SU-DHL-6 (cell line): ENCODE data around the gene KRT80.

Source experiments
- H2AFZ ChIP-seq: fragments of 200-600 bp; sonication (generic); 2 replicates; pipeline ENCODE4 v1.6.1; 2014; ENCODE audit warnings: low read depth, mild to moderate bottlenecking, moderate library complexity, mixed read lengths, antibody characterized with exemption, low read length; ENCODE audit not compliant: severe bottlenecking
- H3F3A ChIP-seq: fragments of 200-600 bp; shearing (Covaris generic); 2 replicates; pipeline ENCODE4 v1.6.0; 2016; ENCODE audit warnings: antibody characterized with exemption, mild to moderate bottlenecking; ENCODE audit not compliant: insufficient read depth
- H3K27ac ChIP-seq: fragments of 200-600 bp; sonication (generic); 2 replicates; pipeline ENCODE4 v1.5.1; 2016; ENCODE audit warnings: low read depth, mild to moderate bottlenecking, low read length, moderate library complexity, mixed read lengths
- H3K27me3 ChIP-seq: fragments of 200-600 bp; sonication (generic), shearing (Covaris generic); 2 replicates; pipeline ENCODE4 v1.6.0; 2014; ENCODE audit warnings: mild to moderate bottlenecking, low read length
- H3K36me3 ChIP-seq: fragments of 200-600 bp; sonication (generic); 2 replicates; pipeline ENCODE4 v1.6.1; 2014; ENCODE audit warnings: mild to moderate bottlenecking, low read length, mixed read lengths
- H3K4me2 ChIP-seq: fragments of 300-600, 200-600 bp; shearing (Covaris generic), sonication (generic); 2 replicates; pipeline ENCODE4 v1.6.0; 2014; ENCODE audit warnings: low read length, low read depth, mild to moderate bottlenecking; ENCODE audit not compliant: poor library complexity, severe bottlenecking
- H3K4me3 ChIP-seq: fragments of 200-600 bp; sonication (generic); 2 replicates; pipeline ENCODE4 v1.5.1; 2014; ENCODE audit warnings: antibody characterized with exemption, low read length, mild to moderate bottlenecking, mixed read lengths; ENCODE audit not compliant: insufficient read depth, poor library complexity, severe bottlenecking
- H3K79me2 ChIP-seq: fragments of 200-600 bp; sonication (generic); 2 replicates; pipeline ENCODE4 v1.6.1; 2014; ENCODE audit warnings: mild to moderate bottlenecking, low read length, moderate library complexity; ENCODE audit not compliant: insufficient read depth
- H3K9ac ChIP-seq: fragments of 200-600 bp; sonication (generic); 2 replicates; pipeline ENCODE4 v1.7.0; 2014; ENCODE audit warnings: mild to moderate bottlenecking, low read length
- H3K9me2 ChIP-seq: fragments of 200-600 bp; sonication (generic); replicated peaks from 2 replicates; pipeline ENCODE4 v1.6.1; 2014; ENCODE audit warnings: low read length; ENCODE audit not compliant: insufficient read depth
- H3K9me3 ChIP-seq: fragments of 200-600 bp; sonication (generic); 2 replicates; pipeline ENCODE4 v1.6.1; 2014; ENCODE audit warnings: low read length, mixed read lengths; ENCODE audit not compliant: insufficient read depth
- H4K20me1 ChIP-seq: fragments of 200-600 bp; sonication (generic); 2 replicates; pipeline ENCODE4 v1.6.1; 2014; ENCODE audit warnings: low read depth, mild to moderate bottlenecking, antibody characterized with exemption, low read length, moderate library complexity, mixed read lengths
- CTCF ChIP-seq: fragments of 200-600 bp; sonication (generic); IDR thresholded peaks from one replicate; pipeline ENCODE4 v1.5.1; 2017; ENCODE audit warnings: antibody characterized with exemption, mild to moderate bottlenecking, low read length, moderate library complexity; ENCODE audit not compliant: insufficient read depth, poor library complexity, severe bottlenecking
- EZH2phosphoT487 ChIP-seq: fragments of 200-600 bp; sonication (generic), shearing (Covaris generic); conservative IDR thresholded peaks from 2 replicates; pipeline ENCODE4 v1.6.1; 2018; ENCODE audit warnings: mild to moderate bottlenecking, antibody characterized with exemption, low read length, moderate library complexity, mixed read lengths

KRT80 gene

GRCh38 chr12:52122540-52122871 is 69.3 kb downstream of the KRT80 start:
- Histone ChIP-seq H3K9me3 (no peaks in the 10 kb centered on the region), H3K36me3 (no peaks in the 10 kb centered on the region), H3K4me2 (no peak overlapping the region), H3K9ac (no peak overlapping the region), H3K27me3 (no peaks in the 10 kb centered on the region), H3K27ac (no peak overlapping the region), H4K20me1 (no peaks in the 10 kb centered on the region), H3K4me3 (no peak overlapping the region), H3F3A (peaks cover 5% of the 10 kb centered on the region), H2AFZ (no peak overlapping the region), H3K9me2 (no peaks in the 10 kb centered on the region), H3K79me2 (no peaks in the 10 kb centered on the region)
- no peak for TF ChIP-seq CTCF
- TF ChIP-seq EZH2phosphoT487, result no peak

- Histone ChIP-seq H3K9ac (no peak overlapping the region), H3K4me3 (no peak overlapping the region), H3K27me3 (no peaks in the 10 kb centered on the region), H3K4me2 (no peak overlapping the region), H3K79me2 (no peaks in the 10 kb centered on the region), H2AFZ (no peak overlapping the region), H3F3A (peaks cover 7% of the 10 kb centered on the region), H3K27ac (no peak overlapping the region), H3K9me2 (no peaks in the 10 kb centered on the region), H4K20me1 (no peaks in the 10 kb centered on the region), H3K36me3 (no peaks in the 10 kb centered on the region), H3K9me3 (no peaks in the 10 kb centered on the region)
- TF ChIP-seq EZH2phosphoT487 (no peak), CTCF (peak; percentile 83)
Measured at GRCh38 chr12:52121824-52122539, 69.8 kb downstream of the KRT80 start.

GRCh38 chr12:52120951-52121823 is 70.6 kb downstream of the KRT80 start:
- Histone ChIP-seq H3F3A (peaks cover 10% of the 10 kb centered on the region), H3K9me2 (no peaks in the 10 kb centered on the region), H3K9ac (no peak overlapping the region), H4K20me1 (no peaks in the 10 kb centered on the region), H3K27me3 (no peaks in the 10 kb centered on the region), H2AFZ (no peak overlapping the region), H3K27ac (no peak overlapping the region), H3K9me3 (no peaks in the 10 kb centered on the region), H3K4me2 (no peak overlapping the region), H3K79me2 (no peaks in the 10 kb centered on the region), H3K4me3 (no peak overlapping the region), H3K36me3 (no peaks in the 10 kb centered on the region)
- TF ChIP-seq EZH2phosphoT487 (no peak), CTCF (no peak)
